ENCODE data around the gene MARCO.

DNA sequence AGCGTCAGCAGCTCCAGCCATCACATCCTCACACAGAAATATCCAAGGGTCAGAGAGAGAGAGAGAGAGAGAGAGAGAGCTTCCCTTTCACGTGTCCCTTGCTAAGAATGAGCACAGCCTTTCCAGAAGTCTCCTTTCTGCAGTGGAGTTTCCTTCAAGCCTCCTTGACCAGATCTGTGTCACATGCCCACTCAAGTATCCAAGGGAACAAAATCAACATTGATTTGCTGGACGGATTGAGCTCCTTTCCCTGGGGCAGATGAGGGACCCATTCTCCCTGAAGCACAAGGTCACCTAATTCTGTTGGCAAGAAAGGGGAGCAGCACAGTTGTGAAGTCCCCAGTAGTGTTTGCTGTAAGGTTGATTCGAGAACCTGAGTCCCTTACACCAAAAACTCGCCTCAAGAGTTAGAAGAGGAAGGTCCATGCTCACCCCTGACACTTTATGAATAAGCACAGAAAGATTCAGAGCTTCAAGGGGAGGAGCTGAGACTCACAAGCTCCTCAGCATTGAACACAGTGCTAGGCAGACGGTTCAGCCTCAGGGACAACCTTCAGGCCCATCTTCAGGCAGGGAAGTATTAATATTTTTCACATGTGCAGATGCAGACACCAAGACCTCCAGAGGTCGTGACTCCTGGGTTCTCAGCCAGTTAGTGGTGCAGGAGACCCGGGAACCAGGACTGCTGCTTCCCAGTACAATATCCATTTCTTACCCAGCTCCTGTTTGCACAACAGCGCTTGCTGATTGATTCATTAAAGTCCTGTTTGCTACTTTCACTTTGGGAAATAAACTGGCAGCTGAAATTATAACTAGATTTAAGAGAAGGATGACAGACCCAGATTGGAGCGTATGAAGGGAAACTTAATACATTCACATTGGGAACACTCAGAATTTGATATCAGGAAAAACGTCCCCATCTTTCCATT is 38.2 kb upstream of the MARCO start:
- no peak for TF ChIP-seq YY1 (IDR thresholded peaks at IDR 0.05)
- no peak for TF ChIP-seq MAX (IDR thresholded peaks at IDR 0.05)
- TF ChIP-seq CTCF (IDR thresholded peaks at IDR 0.05; ENCODE audit: low read depth, low read length, missing input control), result no peak
- TF ChIP-seq FOXA1 (IDR thresholded peaks at IDR 0.05), result no peak
- TF ChIP-seq FOXA2 (IDR thresholded peaks at IDR 0.05), result no peak
- no peak for TF ChIP-seq ZBTB33 (IDR thresholded peaks at IDR 0.05)
- TF ChIP-seq GABPA (IDR thresholded peaks at IDR 0.05 in 1 of 2, conservative IDR thresholded peaks at IDR 0.05 in 1 of 2), result no peak
- no peak for TF ChIP-seq REST (IDR thresholded peaks at IDR 0.05)
- TF ChIP-seq, protein P1, sequence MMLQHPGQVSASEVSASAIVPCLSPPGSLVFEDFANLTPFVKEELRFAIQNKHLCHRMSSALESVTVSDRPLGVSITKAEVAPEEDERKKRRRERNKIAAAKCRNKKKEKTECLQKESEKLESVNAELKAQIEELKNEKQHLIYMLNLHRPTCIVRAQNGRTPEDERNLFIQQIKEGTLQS (IDR thresholded peaks at IDR 0.05), result no peak
- TF ChIP-seq EGR1 (IDR thresholded peaks at IDR 0.05; ENCODE audit: low read depth in 2 of 2), result no peak
- TF ChIP-seq TAF1 (conservative IDR thresholded peaks at IDR 0.05), result no peak
- TF ChIP-seq JUND (IDR thresholded peaks at IDR 0.05), result no peak
